Natural killer cell treated with Interleukin-12 subunit alpha and Interleukin-12 subunit beta and Interleukin-15 and Interleukin-18, amount 100 ng/mL, for 72 hours (primary cell): ENCODE results near the gene STYX. TPM values are rescaled to one million over a fixed set of nuclear protein-coding genes. Genes with fewer than 3 reads are reported as not detected.
"Not testable (repeated sequence)": the region's sequence is repeated elsewhere in the genome, so short reads cannot be mapped to it uniquely, and the experiment has no call there.

ENCODE experiments used
- ATAC-seq, 2 donors: fragments of 150-1000 bp; cut with Tn5 transposase in 1 of 2; sonication (Bioruptor Pico), chemical (Tn5 transposase) in 1 of 2; 2 replicates each; pipeline ENCODE4 v1.10.0; 2021
- DNase-seq: peaks from one replicate; pipeline ENCODE4 v3.0.0; 2022; ENCODE audit warnings: low spot score
- H3K27ac Mint-ChIP-seq, 2 donors: 1 replicate in 1 of 2; 2 replicates in 1 of 2; pipeline ENCODE4 v1.8.0; 2022; ENCODE audit warnings: mixed read lengths in 2 of 2, mild to moderate bottlenecking in 1 of 2, moderate library complexity in 1 of 2
- H3K27me3 Mint-ChIP-seq, 2 donors: 1 replicate in 1 of 2; 2 replicates in 1 of 2; pipeline ENCODE4 v1.8.0; 2022; ENCODE audit warnings: mixed read lengths in 2 of 2
- H3K36me3 Mint-ChIP-seq: one replicate; pipeline ENCODE4 v1.8.0; 2022; ENCODE audit warnings: mixed read lengths
- H3K4me1 Mint-ChIP-seq, 2 donors: 1 replicate in 1 of 2; 2 replicates in 1 of 2; pipeline ENCODE4 v1.8.0; 2022; ENCODE audit warnings: low read depth in 2 of 2, mixed read lengths in 2 of 2, mild to moderate bottlenecking in 1 of 2
- H3K4me3 Mint-ChIP-seq: one replicate; pipeline ENCODE4 v1.8.0; 2022; ENCODE audit warnings: mixed read lengths
- H3K9me3 Mint-ChIP-seq: 2 replicates; pipeline ENCODE4 v1.8.0; 2022; ENCODE audit warnings: mixed read lengths
- total RNA-seq, 2 donors: library from RNA; stranded (reverse); gene quantifications; one replicate each; pipeline ENCODE4 v1.2.3, GENCODE V29; 2022

Gene STYX
- total RNA-seq, 2 donors from 2014 or later: 11.9 to 13.2 TPM

- Mint-ChIP-seq H3K4me3 (no peak overlapping the region), H3K9me3 (no peaks in the 10 kb centered on the region), H3K36me3 (peaks cover 3% of the 10 kb centered on the region), H3K4me1 (peaks cover 35 to 37% of the 10 kb centered on the region in 2 donors), H3K27me3 (no peaks in the 10 kb centered on the region), H3K27ac (peak overlapping the region in 1 of 2 donors; percentile 64)
- DNase-seq: no peak
- no peak for ATAC-seq
Measured at GRCh38 chr14:52738409-52738808, 8.4 kb downstream of the STYX start.

- Mint-ChIP-seq H3K4me3 (no peak overlapping the region), H3K4me1 (peaks cover 31 to 32% of the 10 kb centered on the region in 2 donors), H3K27me3 (no peaks in the 10 kb centered on the region), H3K27ac (peak overlapping the region; percentile 27 to 99), H3K36me3 (no peaks in the 10 kb centered on the region), H3K9me3 (no peaks in the 10 kb centered on the region)
- ATAC-seq: no peak
- no peak for DNase-seq
Measured at GRCh38 chr14:52740751-52741150, 10.8 kb downstream of the STYX start.

GRCh38 chr14:52741865-52742264, 11.9 kb downstream of the STYX start:
- no peaks in the 10 kb centered on the region for H3K27me3 Mint-ChIP-seq

GRCh38 chr14:52748647-52749292, 18.8 kb downstream of the STYX start:
- ATAC-seq (no peak), DNase-seq (no peak)
- peaks cover 0 to 3% of the 10 kb centered on the region in 2 donors for H3K4me1 Mint-ChIP-seq
- H3K4me3 Mint-ChIP-seq: no peak overlapping the region
- no peak overlapping the region for H3K27ac Mint-ChIP-seq
- H3K27me3 Mint-ChIP-seq: no peaks in the 10 kb centered on the region
- H3K36me3 Mint-ChIP-seq: no peaks in the 10 kb centered on the region
- H3K9me3 Mint-ChIP-seq: no peaks in the 10 kb centered on the region

More at GRCh38 chr14:52741865-52742264, 11.9 kb downstream of the STYX start:
- no peaks in the 10 kb centered on the region for H3K36me3 Mint-ChIP-seq
- DNase-seq (no peak), ATAC-seq (peak in 1 of 2 donors; percentile 9)
- peaks cover 26% of the 10 kb centered on the region in 2 donors for H3K4me1 Mint-ChIP-seq
- peak overlapping the region; percentile 98 to 99 for H3K27ac Mint-ChIP-seq
- no peaks in the 10 kb centered on the region for H3K9me3 Mint-ChIP-seq
- H3K4me3 Mint-ChIP-seq: peak overlapping the region; percentile 85

- Mint-ChIP-seq H3K9me3 (no peaks in the 10 kb centered on the region), H3K27ac (no peak overlapping the region), H3K4me1 (no peaks in the 10 kb centered on the region), H3K27me3 (no peaks in the 10 kb centered on the region), H3K36me3 (no peaks in the 10 kb centered on the region), H3K4me3 (no peak overlapping the region)
- DNase-seq (no peak), ATAC-seq (no peak)
Measured at GRCh38 chr14:52755607-52756316, 25.8 kb downstream of the STYX start.

GRCh38 chr14:52759145-52759544, 29.2 kb downstream of the STYX start:
- H3K9me3 Mint-ChIP-seq: no peaks in the 10 kb centered on the region
- peaks cover 4% of the 10 kb centered on the region for H3K36me3 Mint-ChIP-seq
- no peak for DNase-seq
- H3K27ac Mint-ChIP-seq: no peak overlapping the region
- peaks cover 6 to 8% of the 10 kb centered on the region in 2 donors for H3K4me1 Mint-ChIP-seq
- ATAC-seq: no peak
- H3K4me3 Mint-ChIP-seq: no peak overlapping the region
- H3K27me3 Mint-ChIP-seq: no peaks in the 10 kb centered on the region

GRCh38 chr14:52762923-52763322, 33.0 kb downstream of the STYX start:
- H3K36me3 Mint-ChIP-seq: not testable (repeated sequence)

GRCh38 chr14:52767058-52767833, 37.3 kb downstream of the STYX start:
- H3K36me3 Mint-ChIP-seq: peaks cover 22% of the 10 kb centered on the region
- H3K27ac Mint-ChIP-seq: peak overlapping the region in 1 of 2 donors; percentile 23
- H3K4me3 Mint-ChIP-seq: no peak overlapping the region
- no peaks in the 10 kb centered on the region for H3K27me3 Mint-ChIP-seq
- H3K9me3 Mint-ChIP-seq: no peaks in the 10 kb centered on the region
- peaks cover 18 to 21% of the 10 kb centered on the region in 2 donors for H3K4me1 Mint-ChIP-seq
- no peak for DNase-seq
- ATAC-seq: no peak

More at GRCh38 chr14:52762923-52763322, 33.0 kb downstream of the STYX start:
- Mint-ChIP-seq H3K27ac (peak overlapping the region; percentile 27 to 88), H3K4me3 (peak overlapping the region; percentile 46), H3K4me1 (peaks cover 12 to 15% of the 10 kb centered on the region in 2 donors)
- not testable (repeated sequence) for DNase-seq, ATAC-seq, H3K27me3 Mint-ChIP-seq, H3K9me3 Mint-ChIP-seq

GRCh38 chr14:52769887-52770286, 39.9 kb downstream of the STYX start:
- H3K4me1 Mint-ChIP-seq: peaks cover 10 to 13% of the 10 kb centered on the region in 2 donors
- no peaks in the 10 kb centered on the region for H3K27me3 Mint-ChIP-seq
- H3K9me3 Mint-ChIP-seq: no peaks in the 10 kb centered on the region
- DNase-seq (no peak), ATAC-seq (no peak)
- peaks cover 26% of the 10 kb centered on the region for H3K36me3 Mint-ChIP-seq
- peak overlapping the region in 1 of 2 donors; percentile 4 for H3K27ac Mint-ChIP-seq
- no peak overlapping the region for H3K4me3 Mint-ChIP-seq

- Mint-ChIP-seq H3K36me3 (peaks cover 23% of the 10 kb centered on the region), H3K4me3 (no peak overlapping the region), H3K27me3 (no peaks in the 10 kb centered on the region), H3K27ac (no peak overlapping the region), H3K4me1 (no peaks in the 10 kb centered on the region), H3K9me3 (no peaks in the 10 kb centered on the region)
- ATAC-seq (no peak), DNase-seq (no peak)
Measured at GRCh38 chr14:52776816-52777215, 46.9 kb downstream of the STYX start.

GRCh38 chr14:52778702-52779101, 48.7 kb downstream of the STYX start:
- Mint-ChIP-seq H3K4me3 (no peak overlapping the region), H3K27me3 (no peaks in the 10 kb centered on the region), H3K27ac (no peak overlapping the region), H3K4me1 (no peaks in the 10 kb centered on the region), H3K36me3 (peaks cover 17% of the 10 kb centered on the region), H3K9me3 (no peaks in the 10 kb centered on the region)
- no peak for DNase-seq
- ATAC-seq: no peak

- H3K4me1 Mint-ChIP-seq: no peaks in the 10 kb centered on the region
- H3K9me3 Mint-ChIP-seq: no peaks in the 10 kb centered on the region
- DNase-seq (no peak), ATAC-seq (no peak)
- H3K27ac Mint-ChIP-seq: no peak overlapping the region
- no peaks in the 10 kb centered on the region for H3K27me3 Mint-ChIP-seq
- H3K4me3 Mint-ChIP-seq: no peak overlapping the region
- H3K36me3 Mint-ChIP-seq: peaks cover 6% of the 10 kb centered on the region
Measured at GRCh38 chr14:52780893-52781292, 50.9 kb downstream of the STYX start.

GRCh38 chr14:52781629-52782028, 51.7 kb downstream of the STYX start:
- ATAC-seq (no peak), DNase-seq (no peak)
- Mint-ChIP-seq H3K9me3 (no peaks in the 10 kb centered on the region), H3K36me3 (peaks cover 6% of the 10 kb centered on the region), H3K27ac (no peak overlapping the region), H3K27me3 (no peaks in the 10 kb centered on the region), H3K4me1 (no peaks in the 10 kb centered on the region), H3K4me3 (no peak overlapping the region)

- ATAC-seq: no peak
- Mint-ChIP-seq H3K27ac (no peak overlapping the region), H3K36me3 (peaks cover 4% of the 10 kb centered on the region), H3K4me3 (no peak overlapping the region), H3K27me3 (no peaks in the 10 kb centered on the region), H3K4me1 (peaks cover 5 to 6% of the 10 kb centered on the region in 2 donors), H3K9me3 (no peaks in the 10 kb centered on the region)
- no peak for DNase-seq
Measured at GRCh38 chr14:52783206-52783605, 53.2 kb downstream of the STYX start.
